Activated naive CD8-positive, alpha-beta T cell treated with anti-CD3 and anti-CD28 coated beads for 36 hours (primary cell): ENCODE measurements around the gene CNTFR. TPM values are rescaled to one million over a fixed set of nuclear protein-coding genes. Genes with fewer than 3 reads are reported as not detected.

Experiments
- DNase-seq: peaks from one replicate; pipeline ENCODE4 v3.0.0; 2021
- H3K27ac Mint-ChIP-seq: one replicate; pipeline ENCODE4 v1.8.0; 2022; ENCODE audit warnings: mild to moderate bottlenecking, moderate library complexity, mixed read lengths
- H3K27me3 Mint-ChIP-seq: one replicate; pipeline ENCODE4 v1.8.0; 2022; ENCODE audit warnings: mild to moderate bottlenecking, mixed read lengths
- H3K36me3 Mint-ChIP-seq: one replicate; pipeline ENCODE4 v1.8.0; 2021; ENCODE audit warnings: mild to moderate bottlenecking, mixed read lengths
- H3K4me1 Mint-ChIP-seq: one replicate; pipeline ENCODE4 v1.8.0; 2021; ENCODE audit warnings: mixed read lengths
- H3K4me3 Mint-ChIP-seq: one replicate; pipeline ENCODE4 v1.8.0; 2022; ENCODE audit warnings: mild to moderate bottlenecking, moderate library complexity, mixed read lengths
- H3K9me3 Mint-ChIP-seq: one replicate; pipeline ENCODE4 v1.8.0; 2022; ENCODE audit warnings: mixed read lengths
- total RNA-seq, 2 experiments: library from RNA; stranded (reverse); gene quantifications; one replicate each; pipeline ENCODE4 v1.2.3, GENCODE V29; 2021

CNTFR gene
- total RNA-seq, 2 experiments from 2014 or later: not detected

GRCh38 chr9:34512131-34513078 lies 77.1 kb downstream of the CNTFR start:
- Mint-ChIP-seq H3K4me1 (no peaks in the 10 kb centered on the region), H3K9me3 (no peaks in the 10 kb centered on the region), H3K36me3 (no peaks in the 10 kb centered on the region), H3K27ac (no peak overlapping the region), H3K4me3 (no peak overlapping the region), H3K27me3 (no peaks in the 10 kb centered on the region)
- no peak for DNase-seq

GRCh38 chr9:34510497-34511468 lies 78.7 kb downstream of the CNTFR start:
- no peak for DNase-seq
- Mint-ChIP-seq H3K4me3 (no peak overlapping the region), H3K9me3 (no peaks in the 10 kb centered on the region), H3K4me1 (no peaks in the 10 kb centered on the region), H3K36me3 (no peaks in the 10 kb centered on the region), H3K27me3 (no peaks in the 10 kb centered on the region), H3K27ac (no peak overlapping the region)

DNA sequence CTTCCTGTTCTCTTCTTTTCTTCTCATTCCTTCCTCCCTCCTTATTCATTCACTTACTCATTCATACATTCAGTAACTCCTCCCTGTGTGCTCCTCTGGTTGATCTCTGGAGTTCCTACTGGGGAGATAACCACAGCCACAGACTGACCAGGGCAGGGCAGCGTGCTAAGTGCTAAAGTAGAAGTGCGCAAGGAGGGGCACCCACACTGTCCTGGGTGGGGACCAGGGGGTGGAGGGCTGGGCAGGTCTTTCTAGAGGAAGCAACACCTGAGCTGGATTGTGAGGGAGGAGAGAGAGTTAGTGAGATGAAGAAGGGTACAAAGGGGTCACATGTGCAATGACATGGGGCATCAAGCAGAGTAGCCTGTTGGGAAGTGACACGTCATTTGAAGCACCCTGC lies 80.6 kb downstream of the CNTFR start:
- DNase-seq: no peak
- Mint-ChIP-seq H3K27me3 (no peaks in the 10 kb centered on the region), H3K4me3 (no peak overlapping the region), H3K36me3 (no peaks in the 10 kb centered on the region), H3K4me1 (no peaks in the 10 kb centered on the region), H3K9me3 (no peaks in the 10 kb centered on the region), H3K27ac (no peak overlapping the region)

DNA sequence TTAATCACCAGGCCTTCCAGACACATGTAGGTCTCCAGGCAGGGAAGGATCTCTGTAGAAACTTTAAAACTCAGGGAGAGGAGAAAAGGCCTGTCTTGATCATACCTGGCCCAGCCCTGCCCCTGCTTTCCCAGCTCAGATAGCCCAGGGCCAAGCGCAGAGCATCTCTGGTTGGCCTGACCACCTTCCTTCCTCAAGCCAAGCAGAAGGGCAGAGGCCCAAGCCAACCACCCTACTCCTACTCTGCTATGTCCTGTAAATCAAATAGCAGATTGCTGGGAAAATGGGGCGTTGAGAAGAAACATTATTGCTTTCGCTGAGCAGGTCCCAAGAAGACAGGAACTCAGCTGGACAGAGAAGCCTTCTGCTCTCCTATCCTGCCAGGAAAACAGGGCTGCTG lies 81.1 kb downstream of the CNTFR start:
- Mint-ChIP-seq H3K4me1 (no peaks in the 10 kb centered on the region), H3K27me3 (no peaks in the 10 kb centered on the region), H3K4me3 (no peak overlapping the region), H3K36me3 (no peaks in the 10 kb centered on the region), H3K27ac (no peak overlapping the region), H3K9me3 (no peaks in the 10 kb centered on the region)
- no peak for DNase-seq

GRCh38 chr9:34507966-34508365 lies 81.6 kb downstream of the CNTFR start:
- no peaks in the 10 kb centered on the region for H3K4me1 Mint-ChIP-seq
- no peaks in the 10 kb centered on the region for H3K27me3 Mint-ChIP-seq
- H3K9me3 Mint-ChIP-seq: no peaks in the 10 kb centered on the region
- no peak overlapping the region for H3K4me3 Mint-ChIP-seq
- H3K27ac Mint-ChIP-seq: no peak overlapping the region
- no peaks in the 10 kb centered on the region for H3K36me3 Mint-ChIP-seq
- no peak for DNase-seq

DNA sequence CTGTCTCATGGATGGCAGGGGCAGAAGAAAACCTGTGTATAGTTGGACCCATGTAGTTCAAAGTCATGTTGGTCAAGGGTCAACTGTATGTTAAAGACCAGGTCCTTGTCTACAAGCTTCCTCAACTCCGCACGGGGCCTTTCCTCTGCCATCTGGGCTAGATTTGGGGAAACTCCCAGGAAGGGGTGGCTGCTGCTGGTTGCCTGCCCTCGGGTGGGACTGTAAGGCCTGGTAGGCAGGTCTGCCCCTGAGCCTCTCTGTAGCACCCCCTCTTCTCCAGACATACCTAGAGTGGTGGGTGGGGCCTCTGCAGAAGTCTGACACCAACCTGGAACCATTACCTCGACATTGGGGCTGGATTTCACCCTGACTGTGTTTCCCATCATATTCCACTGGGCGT lies 82.0 kb downstream of the CNTFR start:
- no peaks in the 10 kb centered on the region for H3K9me3 Mint-ChIP-seq
- H3K27ac Mint-ChIP-seq: no peak overlapping the region
- no peaks in the 10 kb centered on the region for H3K4me1 Mint-ChIP-seq
- DNase-seq: no peak
- no peaks in the 10 kb centered on the region for H3K27me3 Mint-ChIP-seq
- H3K36me3 Mint-ChIP-seq: no peaks in the 10 kb centered on the region
- H3K4me3 Mint-ChIP-seq: no peak overlapping the region

DNA sequence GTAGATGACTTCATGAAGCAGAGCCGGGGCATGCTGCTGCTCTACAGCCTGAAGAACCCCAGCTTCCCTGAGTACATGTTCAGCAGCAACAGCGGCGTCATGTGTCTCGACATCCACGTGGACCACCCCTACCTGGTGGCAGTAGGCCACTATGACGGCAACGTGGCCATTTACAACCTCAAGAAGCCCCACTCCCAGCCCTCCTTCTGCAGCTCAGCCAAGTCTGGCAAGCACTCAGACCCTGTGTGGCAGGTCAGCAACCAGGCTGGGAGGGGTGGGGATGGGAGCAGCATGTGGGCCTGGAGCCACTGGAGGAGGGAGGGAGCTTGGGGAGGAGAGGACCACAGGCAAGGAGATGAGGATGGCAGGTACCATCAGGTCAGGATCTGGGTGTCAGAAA lies 82.9 kb downstream of the CNTFR start:
- Mint-ChIP-seq H3K4me1 (no peaks in the 10 kb centered on the region), H3K36me3 (no peaks in the 10 kb centered on the region), H3K4me3 (no peak overlapping the region), H3K27ac (no peak overlapping the region), H3K27me3 (no peaks in the 10 kb centered on the region), H3K9me3 (no peaks in the 10 kb centered on the region)
- no peak for DNase-seq

GRCh38 chr9:34505370-34506120 lies 84.0 kb downstream of the CNTFR start:
- peaks cover under 1% of the 10 kb centered on the region for H3K4me1 Mint-ChIP-seq
- H3K4me3 Mint-ChIP-seq: no peak overlapping the region
- H3K27ac Mint-ChIP-seq: no peak overlapping the region
- no peak for DNase-seq
- no peaks in the 10 kb centered on the region for H3K9me3 Mint-ChIP-seq
- no peaks in the 10 kb centered on the region for H3K27me3 Mint-ChIP-seq
- no peaks in the 10 kb centered on the region for H3K36me3 Mint-ChIP-seq

- no peak overlapping the region for H3K27ac Mint-ChIP-seq
- peaks cover 6% of the 10 kb centered on the region for H3K4me1 Mint-ChIP-seq
- no peaks in the 10 kb centered on the region for H3K9me3 Mint-ChIP-seq
- no peak for DNase-seq
- peaks cover 4% of the 10 kb centered on the region for H3K27me3 Mint-ChIP-seq
- H3K4me3 Mint-ChIP-seq: no peak overlapping the region
- H3K36me3 Mint-ChIP-seq: no peaks in the 10 kb centered on the region
These were observed 86.1 kb downstream of the CNTFR start for GRCh38 chr9:34503406-34503805.

GRCh38 chr9:34502891-34503290 lies 86.6 kb downstream of the CNTFR start:
- no peaks in the 10 kb centered on the region for H3K9me3 Mint-ChIP-seq
- DNase-seq: no peak
- H3K27me3 Mint-ChIP-seq: peaks cover 4% of the 10 kb centered on the region
- no peak overlapping the region for H3K4me3 Mint-ChIP-seq
- H3K4me1 Mint-ChIP-seq: peaks cover 6% of the 10 kb centered on the region
- H3K27ac Mint-ChIP-seq: no peak overlapping the region
- no peaks in the 10 kb centered on the region for H3K36me3 Mint-ChIP-seq

DNA sequence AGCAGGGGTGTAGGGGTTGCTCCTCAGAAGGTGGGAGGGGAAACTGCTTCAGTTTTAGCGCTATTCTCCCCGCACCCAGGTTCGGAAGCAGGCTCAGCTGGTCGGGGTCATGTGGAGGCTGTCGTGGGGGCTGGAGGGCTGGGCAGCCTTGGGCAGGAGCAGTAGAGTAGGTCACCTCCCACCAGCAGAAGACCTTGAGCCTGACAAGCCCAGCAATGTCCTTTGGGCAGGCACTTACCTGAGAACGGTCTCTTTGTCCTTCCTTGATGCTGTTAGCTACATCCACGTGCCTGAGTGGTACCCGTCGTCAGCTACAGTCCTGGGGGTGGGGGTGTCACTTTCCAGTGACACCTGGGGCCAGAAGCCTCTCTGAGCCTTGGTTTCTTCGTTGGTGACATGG lies 87.1 kb downstream of the CNTFR start:
- H3K4me3 Mint-ChIP-seq: no peak overlapping the region
- no peaks in the 10 kb centered on the region for H3K9me3 Mint-ChIP-seq
- H3K27ac Mint-ChIP-seq: no peak overlapping the region
- DNase-seq: no peak
- no peaks in the 10 kb centered on the region for H3K36me3 Mint-ChIP-seq
- peaks cover 6% of the 10 kb centered on the region for H3K4me1 Mint-ChIP-seq
- peaks cover 4% of the 10 kb centered on the region for H3K27me3 Mint-ChIP-seq

DNA sequence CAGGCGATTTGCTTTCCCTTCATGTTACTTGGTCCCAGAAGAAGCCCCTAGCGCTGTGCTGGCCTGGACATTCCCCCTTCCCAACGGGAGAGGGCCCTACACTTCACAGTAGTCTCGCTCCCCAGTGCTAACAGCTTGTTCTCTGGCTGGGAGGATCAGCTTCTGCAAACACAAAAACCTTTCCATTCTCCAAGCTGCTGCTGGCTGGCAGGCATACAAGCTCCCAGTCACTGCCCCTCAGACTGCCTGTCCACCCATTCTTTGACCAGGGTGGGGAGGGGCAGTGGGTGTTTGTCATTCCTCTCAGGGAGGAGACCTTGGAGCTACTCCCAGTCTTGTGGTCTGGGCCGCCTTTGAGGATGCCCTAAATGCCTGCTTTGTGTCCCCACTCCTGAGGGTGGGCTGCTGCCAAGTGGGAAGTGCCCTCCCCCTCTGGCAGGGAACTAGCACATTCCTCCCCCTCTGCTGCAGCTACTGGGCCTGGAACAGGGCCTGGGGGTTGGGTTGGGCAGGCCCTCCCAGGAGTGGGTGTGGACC lies 87.6 kb downstream of the CNTFR start:
- H3K27me3 Mint-ChIP-seq: peaks cover 4% of the 10 kb centered on the region
- H3K27ac Mint-ChIP-seq: no peak overlapping the region
- H3K9me3 Mint-ChIP-seq: no peaks in the 10 kb centered on the region
- H3K36me3 Mint-ChIP-seq: no peaks in the 10 kb centered on the region
- H3K4me1 Mint-ChIP-seq: peaks cover 6% of the 10 kb centered on the region
- DNase-seq: no peak
- no peak overlapping the region for H3K4me3 Mint-ChIP-seq
